ENCODE measurements around the gene TMEM92. TPM values are rescaled to one million over a fixed set of nuclear protein-coding genes. Genes with fewer than 3 reads are reported as not detected.

Gene TMEM92
- total RNA-seq, 1 donor from 2014 or later: 28.1 TPM

- H3K27me3 Mint-ChIP-seq (ENCODE audit: unreplicated experiment): peaks cover 8% of the 10 kb centered on the region
- peaks cover 4% of the 10 kb centered on the region for H3K36me3 Mint-ChIP-seq (ENCODE audit: low read depth, unreplicated experiment)
- no peak for DNase-seq (ENCODE audit: low spot score)
- TF ChIP-seq CTCF (IDR thresholded peaks at IDR 0.05; ENCODE audit: unreplicated experiment): no peak
- peaks cover 10% of the 10 kb centered on the region for H3K4me1 Mint-ChIP-seq (ENCODE audit: unreplicated experiment)
- H3K27ac Mint-ChIP-seq (ENCODE audit: unreplicated experiment): no peak overlapping the region
- H3K4me3 Mint-ChIP-seq (ENCODE audit: unreplicated experiment): no peak overlapping the region
- H3K9me3 Mint-ChIP-seq (ENCODE audit: unreplicated experiment): no peaks in the 10 kb centered on the region
Observed at GRCh38 chr17:50330151-50330775, 56.0 kb downstream of the TMEM92 start.

Other genes with a start within 250 kb of the TMEM92 start
- gene ITGA3, start 218.4 kb upstream of the TMEM92 start, total RNA-seq (ENCODE audit: unreplicated experiment): 5.0 TPM
- 37.1 TPM for gene PDK2, start 179.1 kb upstream of the TMEM92 start, total RNA-seq (ENCODE audit: unreplicated experiment)
- gene SAMD14, start 144.3 kb upstream of the TMEM92 start, total RNA-seq (ENCODE audit: unreplicated experiment): 82.0 TPM
- gene PPP1R9B, start 123.8 kb upstream of the TMEM92 start, total RNA-seq (ENCODE audit: unreplicated experiment): 101 TPM
- gene SGCA, start 108.5 kb upstream of the TMEM92 start, total RNA-seq (ENCODE audit: unreplicated experiment): not detected
- gene COL1A1, start 72.8 kb upstream of the TMEM92 start, total RNA-seq (ENCODE audit: unreplicated experiment): 6.8 TPM
- 23.1 TPM for gene XYLT2, start 71.7 kb downstream of the TMEM92 start, total RNA-seq (ENCODE audit: unreplicated experiment)
- 38.9 TPM for gene MRPL27, start 98.7 kb downstream of the TMEM92 start, total RNA-seq (ENCODE audit: unreplicated experiment)
- 6.1 TPM for gene EME1, start 98.8 kb downstream of the TMEM92 start, total RNA-seq (ENCODE audit: unreplicated experiment)
- gene LRRC59, start 123.1 kb downstream of the TMEM92 start, total RNA-seq (ENCODE audit: unreplicated experiment): 64.2 TPM
- 51.0 TPM for gene ACSF2, start 151.8 kb downstream of the TMEM92 start, total RNA-seq (ENCODE audit: unreplicated experiment)
- not detected for gene CHAD, start 194.4 kb downstream of the TMEM92 start, total RNA-seq (ENCODE audit: unreplicated experiment)
- gene RSAD1, start 204.4 kb downstream of the TMEM92 start, total RNA-seq (ENCODE audit: unreplicated experiment): 25.9 TPM
- 0.72 TPM for gene MYCBPAP, start 234.0 kb downstream of the TMEM92 start, total RNA-seq (ENCODE audit: unreplicated experiment)

All from endothelial cell (in vitro differentiated cells).